Measurements from ENCODE around the gene GADL1.

GADL1 gene

GRCh38 chr3:30872879-30873278 is 21.6 kb downstream of the GADL1 start:
- DNase-seq (ENCODE audit: low spot score) = no peak
- no peak for TF ChIP-seq CTCF (IDR thresholded peaks at IDR 0.05; ENCODE audit: extremely low read depth, insufficient read depth, missing control alignments)
- in situ Hi-C loops (cut with MboI; ENCODE audit: low pct_unique_long_range_greater_than_20kb, low sequenced_read_pairs, unreplicated experiment) = no loop called here

- in situ Hi-C loops (cut with MboI; ENCODE audit: low pct_unique_long_range_greater_than_20kb, low sequenced_read_pairs, unreplicated experiment) = no loop called here
- no peak for TF ChIP-seq CTCF (IDR thresholded peaks at IDR 0.05; ENCODE audit: extremely low read depth, insufficient read depth, missing control alignments)
- DNase-seq (ENCODE audit: low spot score) = no peak
Observed at GRCh38 chr3:30871720-30872119, 22.7 kb downstream of the GADL1 start.

- no peak for TF ChIP-seq CTCF (IDR thresholded peaks at IDR 0.05; ENCODE audit: extremely low read depth, insufficient read depth, missing control alignments)
- DNase-seq (ENCODE audit: low spot score) = no peak
- in situ Hi-C loops (cut with MboI; ENCODE audit: low pct_unique_long_range_greater_than_20kb, low sequenced_read_pairs, unreplicated experiment) = no loop called here
Observed at GRCh38 chr3:30864836-30865235, 29.6 kb downstream of the GADL1 start.

GRCh38 chr3:30864132-30864531 is 30.3 kb downstream of the GADL1 start:
- DNase-seq (ENCODE audit: low spot score) = no peak
- in situ Hi-C loops (cut with MboI; ENCODE audit: low pct_unique_long_range_greater_than_20kb, low sequenced_read_pairs, unreplicated experiment) = no loop called here
- no peak for TF ChIP-seq CTCF (IDR thresholded peaks at IDR 0.05; ENCODE audit: extremely low read depth, insufficient read depth, missing control alignments)

GRCh38 chr3:30862004-30862403 is 32.5 kb downstream of the GADL1 start:
- in situ Hi-C loops (cut with MboI; ENCODE audit: low pct_unique_long_range_greater_than_20kb, low sequenced_read_pairs, unreplicated experiment) = no loop called here
- DNase-seq (ENCODE audit: low spot score) = no peak
- no peak for TF ChIP-seq CTCF (IDR thresholded peaks at IDR 0.05; ENCODE audit: extremely low read depth, insufficient read depth, missing control alignments)

GRCh38 chr3:30858894-30859389 is 35.5 kb downstream of the GADL1 start:
- TF ChIP-seq CTCF (IDR thresholded peaks at IDR 0.05; ENCODE audit: extremely low read depth, insufficient read depth, missing control alignments) = no peak
- in situ Hi-C loops (cut with MboI; ENCODE audit: low pct_unique_long_range_greater_than_20kb, low sequenced_read_pairs, unreplicated experiment) = no loop called here

More at GRCh38 chr3:30858894-30859389, 35.5 kb downstream of the GADL1 start:
- no peak for DNase-seq (ENCODE audit: low spot score)
